ENCODE measurements around the gene FARP2.
"Not testable (repeated sequence)": the region's sequence is repeated elsewhere in the genome, so short reads cannot be mapped to it uniquely, and the experiment has no call there.

Gene FARP2

DNA sequence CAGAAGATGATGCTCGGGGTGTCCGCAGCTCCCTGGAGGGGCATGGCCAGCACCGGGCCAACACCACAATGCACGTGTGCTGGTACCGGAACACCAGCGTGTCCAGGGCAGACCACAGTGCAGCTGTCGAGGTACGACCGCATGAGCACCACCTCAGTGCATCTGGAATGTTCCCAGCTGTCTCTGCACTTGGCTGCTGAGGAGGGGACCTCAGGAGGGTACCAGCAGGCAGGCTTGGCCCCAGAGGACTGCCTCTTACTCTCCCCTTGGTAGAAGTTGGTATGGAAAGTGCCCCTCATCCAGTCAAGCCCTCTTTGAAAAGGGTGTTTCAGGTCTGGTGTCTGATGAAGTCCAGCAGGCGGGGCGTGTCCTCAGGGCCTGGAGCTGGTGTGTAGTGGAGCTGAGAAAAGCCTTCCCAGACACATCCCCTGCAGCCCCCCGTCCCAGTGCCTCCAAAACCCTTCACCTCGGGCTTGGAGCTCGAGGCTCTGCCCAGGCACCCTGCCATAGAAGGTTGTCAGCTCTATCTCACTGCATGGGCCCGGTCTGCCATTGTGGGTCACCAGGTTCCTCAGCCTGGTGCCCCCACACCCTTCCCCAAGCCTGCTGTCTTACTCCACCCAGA lies 135.6 kb downstream of the FARP2 start:
- no peak for DNase-seq

- no peak for DNase-seq
Measured at GRCh38 chr2:241492174-241492565, 136.1 kb downstream of the FARP2 start.

DNA sequence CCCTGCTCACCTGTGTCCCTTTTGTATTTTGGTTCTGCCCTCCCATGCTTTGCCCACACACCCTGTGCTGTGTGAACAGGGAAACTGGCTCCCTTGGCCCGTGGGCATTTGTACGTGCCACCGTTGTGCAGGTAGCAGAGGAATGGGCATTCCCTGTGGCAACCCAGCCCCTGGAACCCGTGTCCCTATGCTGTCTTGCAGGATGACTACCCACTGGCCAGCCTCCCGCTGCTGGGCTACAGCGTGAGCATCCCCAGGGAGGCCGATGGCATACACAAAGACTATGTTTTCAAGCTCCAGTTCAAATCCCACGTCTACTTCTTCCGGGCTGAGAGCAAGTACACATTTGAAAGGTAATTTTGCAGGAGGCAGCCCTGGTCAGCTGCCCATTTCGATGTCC lies 137.0 kb downstream of the FARP2 start:
- DNase-seq, result no peak

DNA sequence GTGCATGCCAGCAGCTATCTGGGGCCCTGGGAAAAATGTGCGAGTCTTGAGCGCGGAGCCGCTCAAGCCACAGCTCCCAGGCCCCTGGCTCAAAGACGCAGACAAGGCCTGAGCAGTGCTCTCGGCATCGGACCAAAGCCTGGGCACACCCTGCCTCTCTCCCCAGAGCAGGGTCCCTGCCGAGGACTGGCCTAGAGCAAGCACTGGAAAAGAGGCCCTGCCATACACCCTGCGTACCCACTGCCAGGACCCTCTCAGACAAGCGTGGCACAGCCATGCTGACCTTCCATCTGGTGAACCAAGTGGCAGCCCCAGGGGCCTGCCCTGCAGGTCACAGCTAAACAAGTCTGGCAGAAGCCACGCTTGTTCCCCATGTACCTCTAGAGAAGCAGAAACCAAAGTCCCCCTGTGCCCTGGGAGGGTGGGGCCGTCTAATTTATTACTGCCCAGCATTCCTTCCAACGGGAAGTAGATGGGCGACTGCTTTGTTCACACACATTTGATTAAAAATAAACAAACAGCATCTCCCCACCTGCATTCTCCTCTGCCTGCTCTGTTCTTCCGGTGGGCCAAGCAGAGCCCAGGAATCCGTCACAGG lies 138.3 kb downstream of the FARP2 start:
- DNase-seq, result no peak

GRCh38 chr2:241495172-241496002 lies 139.3 kb downstream of the FARP2 start:
- DNase-seq, result no peak

- no peak for DNase-seq
Measured at GRCh38 chr2:241496003-241496707, 140.1 kb downstream of the FARP2 start.

DNA sequence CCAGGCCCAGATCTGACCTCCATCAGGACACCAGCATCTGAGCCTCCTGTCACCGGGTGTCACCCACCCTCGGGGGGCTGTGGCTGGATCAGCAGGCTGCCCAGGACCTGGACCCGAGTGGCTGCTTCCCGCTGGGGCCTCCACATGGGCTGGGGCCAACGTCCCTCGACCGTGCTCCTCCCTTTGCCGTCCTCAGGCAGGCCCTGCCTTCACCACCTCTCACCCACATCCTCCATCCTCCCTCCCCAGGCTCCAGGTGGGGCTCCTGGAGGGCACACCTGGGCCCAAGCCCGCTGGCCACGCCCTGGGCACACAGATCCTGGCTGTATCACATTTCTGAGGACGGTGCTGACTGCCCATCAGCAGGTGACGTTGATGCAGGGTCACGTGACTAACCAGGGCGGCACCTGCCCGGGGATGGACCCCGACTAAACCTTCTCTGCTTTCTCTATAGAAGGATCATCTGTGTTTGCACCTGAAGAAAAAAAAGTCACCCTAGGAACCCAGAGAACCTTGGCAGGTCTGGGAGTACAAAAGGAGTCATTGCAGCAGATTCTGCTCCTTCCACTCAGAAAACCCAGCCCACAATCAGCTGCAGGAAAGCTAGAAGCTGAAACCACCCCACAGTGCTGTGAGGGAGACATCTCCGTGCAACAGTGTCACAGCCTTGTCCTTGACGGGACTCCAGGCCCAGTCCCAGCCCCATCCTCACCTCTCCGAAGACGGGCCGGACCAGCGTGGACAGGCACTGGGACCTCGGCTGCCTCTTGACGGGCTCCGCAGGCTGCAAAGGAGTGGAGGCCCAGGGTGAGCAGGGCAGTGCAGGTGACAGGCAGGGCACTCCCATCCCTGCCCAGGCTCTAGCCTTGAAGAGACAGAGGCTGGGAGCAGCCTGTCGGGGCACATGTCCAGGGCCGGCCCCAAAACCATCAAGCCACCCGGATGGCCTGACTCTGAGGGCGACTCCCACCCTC lies 141.1 kb downstream of the FARP2 start:
- no peak for DNase-seq

DNA sequence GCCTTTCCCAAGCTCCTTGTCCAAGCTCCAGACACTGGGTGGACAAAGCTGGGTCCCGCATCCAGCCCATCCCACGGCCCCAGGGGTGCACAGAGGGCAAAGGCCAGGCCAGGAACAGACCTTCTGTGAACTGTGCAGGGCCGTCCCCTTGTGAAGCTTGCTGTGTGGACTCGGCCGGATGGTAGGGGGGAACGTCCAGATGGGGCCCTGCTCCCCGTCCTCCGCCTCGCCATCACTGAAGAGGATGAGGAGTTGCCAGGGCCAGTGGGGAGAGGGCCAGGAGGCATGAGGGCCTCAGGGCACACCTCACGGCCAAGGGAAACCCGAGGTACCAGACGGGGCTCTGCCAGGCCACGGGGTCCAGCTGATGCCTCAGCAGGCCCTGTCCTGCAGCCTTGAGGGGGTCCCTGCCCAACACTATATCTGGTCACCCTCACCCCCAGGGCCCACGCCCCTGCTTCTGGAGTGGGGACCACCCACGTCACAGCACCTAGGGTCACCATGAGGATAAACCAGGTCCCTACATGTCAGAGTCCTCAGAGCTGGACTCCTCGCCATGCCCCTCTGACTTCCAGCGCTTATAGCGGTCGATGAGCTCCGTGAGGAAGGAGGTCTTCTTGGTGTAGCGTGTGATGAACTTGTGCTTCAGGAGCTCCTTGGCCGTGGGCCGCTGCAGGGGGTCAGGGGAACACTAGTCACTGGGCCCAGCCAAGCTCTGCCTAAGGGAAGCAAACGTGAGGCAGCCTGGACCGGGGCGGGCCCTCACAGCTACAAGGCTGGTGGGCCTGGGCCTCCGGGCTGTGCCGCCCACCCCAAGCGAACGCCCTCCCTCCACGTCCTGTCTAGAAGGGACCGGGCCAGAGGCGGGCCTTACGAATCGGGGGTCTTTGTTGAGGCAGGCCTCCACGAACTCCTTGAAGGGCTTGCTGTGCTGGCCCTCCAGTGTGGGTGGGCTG lies 142.3 kb downstream of the FARP2 start:
- no peak for DNase-seq

DNA sequence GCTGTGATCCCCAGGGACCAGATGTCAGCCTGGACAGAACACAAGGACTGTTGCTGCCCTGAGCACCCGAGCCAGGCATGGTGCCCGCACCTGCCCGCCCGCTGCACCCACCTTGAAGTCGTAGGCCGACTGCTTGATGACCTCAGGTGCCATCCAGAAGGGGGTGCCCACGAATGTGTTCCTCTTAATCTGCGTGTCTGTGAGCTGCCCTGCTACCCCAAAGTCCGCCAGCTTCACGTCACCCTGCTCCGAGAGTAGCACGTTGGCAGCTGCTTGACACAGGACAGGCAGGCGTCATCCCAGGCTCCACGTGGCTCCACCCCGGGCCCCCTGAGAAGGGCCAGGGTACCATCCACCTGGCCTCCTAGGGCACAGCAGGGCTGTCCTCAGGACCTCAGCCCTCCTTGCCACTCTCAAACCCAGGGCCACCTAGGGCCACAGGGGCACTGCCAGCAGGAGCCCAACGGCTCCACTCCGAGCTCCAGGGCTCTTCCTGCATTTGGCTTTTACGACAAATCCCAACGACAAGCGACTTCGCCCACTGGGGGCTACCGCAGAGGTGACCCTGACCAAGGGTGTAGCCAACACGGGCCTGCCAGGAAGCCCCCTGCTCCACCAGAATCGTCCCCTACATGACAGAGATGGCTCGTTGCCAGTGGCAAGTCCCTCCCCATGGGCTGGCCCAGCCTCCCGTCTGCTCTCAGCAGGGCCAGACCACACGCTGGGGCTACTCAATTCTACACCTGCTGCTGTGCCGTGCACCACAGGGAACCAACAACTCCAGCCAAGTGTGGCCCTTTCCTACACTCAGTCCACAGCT lies 143.3 kb downstream of the FARP2 start:
- DNase-seq, result no peak

- DNase-seq, result no peak
Measured at GRCh38 chr2:241500016-241500415, 143.9 kb downstream of the FARP2 start.

GRCh38 chr2:241500431-241500975 lies 144.4 kb downstream of the FARP2 start:
- no peak for DNase-seq

DNA sequence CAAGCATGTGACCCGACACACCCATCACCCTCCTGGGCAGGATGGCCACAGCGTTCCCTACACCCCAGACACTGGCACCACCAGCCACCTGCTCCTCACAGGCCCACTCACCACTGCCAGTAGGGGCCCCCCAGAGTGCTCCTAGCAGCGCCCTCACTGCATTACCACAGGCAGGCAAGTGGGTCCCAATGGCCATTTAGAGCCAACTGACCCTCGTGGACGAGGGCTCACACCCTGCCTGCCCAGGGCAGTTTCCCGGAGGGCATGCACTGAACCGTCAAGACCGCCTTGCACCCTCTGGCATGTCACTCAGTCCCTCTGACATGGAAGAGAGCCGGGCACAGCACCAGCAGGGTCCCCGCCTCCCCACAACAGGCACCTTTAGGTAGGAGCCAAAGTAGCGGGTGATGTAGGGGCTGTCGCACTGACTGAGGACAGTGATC lies 145.0 kb downstream of the FARP2 start:
- no peak for DNase-seq

DNA sequence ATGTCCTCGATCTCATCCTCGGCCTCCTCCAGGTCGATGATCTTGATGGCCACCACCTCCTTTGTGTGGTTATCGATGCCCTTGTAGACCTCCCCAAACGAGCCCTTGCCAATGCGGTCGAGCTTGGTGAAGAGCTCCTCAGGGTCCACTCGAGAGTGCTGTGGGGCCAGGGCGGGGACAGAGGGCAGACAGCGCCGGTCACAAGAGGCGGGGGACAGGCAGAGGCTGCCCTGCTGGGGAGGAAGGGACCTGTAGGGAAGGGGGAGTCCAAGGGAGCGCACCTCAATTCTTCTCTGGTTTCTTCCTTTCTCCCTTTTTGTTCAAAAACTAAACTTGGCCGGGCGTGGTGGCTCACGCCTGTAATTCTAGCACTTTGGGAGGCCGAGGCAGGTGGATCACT lies 145.5 kb downstream of the FARP2 start:
- DNase-seq, result no peak

GRCh38 chr2:241502281-241502680 lies 146.2 kb downstream of the FARP2 start:
- DNase-seq, result no peak

DNA sequence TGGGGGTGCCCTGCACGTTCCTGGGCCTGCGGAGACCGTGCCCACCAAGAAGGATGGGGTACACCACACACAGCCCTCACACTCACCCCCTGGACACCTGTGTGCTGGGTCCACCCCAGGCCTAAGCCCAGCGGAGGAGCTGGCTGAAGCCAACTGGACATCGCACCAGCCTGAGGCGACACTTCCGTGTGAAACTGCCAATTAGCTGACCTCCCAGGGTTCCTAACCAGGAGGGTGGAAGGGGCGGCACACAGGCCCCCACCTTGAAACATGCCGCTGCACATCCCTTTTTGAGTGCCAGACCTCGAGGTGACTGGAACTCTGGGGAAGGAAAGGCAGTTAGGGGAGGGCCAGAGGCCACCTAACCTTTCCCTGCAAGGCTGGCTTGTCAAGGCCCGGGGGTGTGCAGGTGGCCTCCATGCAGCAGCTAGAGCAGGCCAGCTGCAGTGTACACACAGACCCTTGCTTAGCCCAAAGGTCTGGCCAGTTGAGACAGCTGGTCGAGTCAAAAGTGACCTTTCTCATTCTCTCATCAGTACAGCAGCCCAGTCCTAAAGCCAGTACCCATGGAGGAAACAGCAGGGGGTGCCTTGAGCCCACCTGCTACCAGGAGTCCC lies 147.8 kb downstream of the FARP2 start:
- DNase-seq, result no peak

DNA sequence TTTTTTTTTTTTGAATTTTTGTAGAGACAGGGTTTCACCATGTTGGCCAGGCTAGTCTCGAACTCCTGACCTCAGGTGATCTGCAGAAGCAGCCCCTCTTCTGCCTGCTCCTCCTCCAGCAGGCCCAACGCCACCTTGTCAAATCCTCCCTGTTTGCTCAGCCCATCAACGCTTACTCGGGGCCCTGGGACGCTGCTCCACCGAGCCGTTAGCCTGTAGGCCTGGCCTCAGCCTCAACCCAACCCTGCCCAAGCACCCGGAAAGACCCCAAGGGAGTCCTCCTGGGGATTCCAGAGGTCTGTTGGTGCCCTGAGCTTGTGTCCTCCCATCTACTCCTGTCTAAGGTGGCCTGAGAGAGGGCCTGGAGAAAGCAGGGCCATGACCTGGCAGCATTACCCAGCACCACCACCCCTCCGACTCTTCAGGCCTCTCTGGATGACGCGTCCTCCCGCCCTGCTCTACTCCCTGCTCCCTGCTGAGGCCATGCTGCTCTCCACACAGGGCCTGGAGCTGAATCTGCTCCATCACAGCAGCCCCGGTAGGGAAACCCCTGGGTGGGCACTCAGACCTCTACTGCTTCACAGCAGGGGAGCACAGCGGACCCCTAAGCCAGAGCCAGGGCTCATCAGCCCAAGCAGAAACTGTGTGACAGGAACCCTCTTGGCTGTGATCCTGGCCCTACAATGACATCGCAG lies 149.1 kb downstream of the FARP2 start:
- no peak for DNase-seq

DNA sequence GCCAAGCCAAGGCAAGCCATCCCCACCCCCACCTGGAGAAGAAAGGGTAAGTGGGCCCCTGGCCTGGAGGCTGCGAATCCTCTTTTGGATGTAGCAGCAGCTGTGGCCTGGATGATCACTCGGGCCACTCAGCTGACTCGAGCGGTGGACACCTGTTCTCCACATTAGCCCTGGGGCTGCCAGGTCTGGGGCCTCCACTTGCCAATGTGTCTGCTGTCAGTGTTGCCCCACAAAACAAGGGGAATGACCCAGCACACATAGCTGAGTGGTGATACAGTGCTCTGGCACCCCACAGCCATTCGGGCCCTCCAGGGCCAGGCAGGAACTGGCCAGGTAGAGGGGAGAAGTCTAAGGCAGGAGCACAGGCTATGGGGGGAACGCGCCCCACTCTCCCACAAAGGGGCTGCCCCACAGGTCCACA lies 149.7 kb downstream of the FARP2 start:
- no peak for DNase-seq

DNA sequence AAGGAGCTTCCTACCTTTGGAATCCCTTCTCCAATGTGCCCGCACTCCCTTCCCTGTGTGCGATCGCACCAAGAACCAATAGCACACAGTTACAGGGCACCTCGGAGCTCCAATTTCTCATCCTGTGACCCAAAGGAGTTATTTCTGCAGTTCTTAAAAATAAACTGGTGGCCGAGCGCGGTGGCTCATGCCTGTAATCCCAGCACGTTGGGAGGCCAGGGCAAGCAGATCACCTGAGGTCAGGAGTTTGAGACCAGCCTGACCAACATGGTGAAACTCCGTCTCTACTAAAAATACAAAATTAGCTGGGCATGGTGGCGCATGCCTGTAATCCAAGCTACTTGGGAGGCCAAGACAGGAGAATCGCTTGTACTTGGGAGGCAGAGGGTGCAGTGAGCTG lies 150.2 kb downstream of the FARP2 start:
- not testable (repeated sequence) for DNase-seq

All from activated CD4-positive, alpha-beta T cell treated with anti-CD3 and anti-CD28 coated beads, Interleukin-10, Interleukin-2, amounts not matched to agents 100 ng/mL and 50 ng/mL, durations not matched to agents 16 hours and 8 hours (primary cell).